Epithelial cell of umbilical artery (primary cell): ENCODE measurements around the gene CLSTN3. TPM values are rescaled to one million over a fixed set of nuclear protein-coding genes. Genes with fewer than 3 reads are reported as not detected.

Experiments
- total RNA-seq: library from RNA; depleted of rRNA; stranded (reverse); fragments of >200 nt; gene quantifications from 2 replicates; pipeline ENCODE4 v1.2.3, GENCODE V29; 2014

Gene CLSTN3
- 27.6 and 34.3 TPM in 2 replicates for total RNA-seq

GRCh38 chr12:7129872-7130691 is at the start of gene CLSTN3:
Gene CLSTN3, plus strand, starts transcription at chr12:7130371. Its CDS starts 278 bp downstream, at chr12:7130649.

GRCh38 chr12:7092229-7092985 is 37.8 kb upstream of the CLSTN3 start, which contains the start of gene C1R:
Gene C1R, minus strand, starts transcription at chr12:7092445. Its CDS starts 57 bp downstream, at chr12:7092388.

GRCh38 chr12:7108796-7109571 is 21.2 kb upstream of the CLSTN3 start, which contains the start of gene C1RL:
Gene C1RL, minus strand, starts transcription at chr12:7109214. Its CDS starts 34 bp downstream, at chr12:7109180.

GRCh38 chr12:7128681-7129286 is 1.4 kb upstream of the CLSTN3 start, which contains the start of gene RBP5:
Gene RBP5, minus strand, starts transcription at chr12:7128889. Its CDS starts 114 bp downstream, at chr12:7128775.

GRCh38 chr12:7189398-7190267 is 59.5 kb downstream of the CLSTN3 start, which contains the start of gene PEX5:
Gene PEX5, plus strand, starts transcription at chr12:7189686. Its CDS starts 692 bp downstream, at chr12:7190378.

Other genes with a start within 250 kb of the CLSTN3 start
- 4.2 and 9.1 TPM in 2 replicates for gene LRRC23, start 225.5 kb upstream of the CLSTN3 start, total RNA-seq
- gene ENO2, start 215.8 kb upstream of the CLSTN3 start, total RNA-seq = 8.1 and 8.7 TPM in 2 replicates
- gene ATN1, start 202.4 kb upstream of the CLSTN3 start, total RNA-seq = 9.1 and 16.6 TPM in 2 replicates
- gene RNU7-1, start 186.6 kb upstream of the CLSTN3 start, total RNA-seq = not detected in 2 replicates
- gene C12orf57, start 186.3 kb upstream of the CLSTN3 start, total RNA-seq = 137 and 143 TPM in 2 replicates
- gene PTPN6, start 179.0 kb upstream of the CLSTN3 start, total RNA-seq = under 0.01 and 0.15 TPM in 2 replicates
- gene PHB2, start 159.7 kb upstream of the CLSTN3 start, total RNA-seq = 185 and 231 TPM in 2 replicates
- 79.3 and 94.4 TPM in 2 replicates for gene EMG1, start 159.5 kb upstream of the CLSTN3 start, total RNA-seq
- 4.9 and 8.4 TPM in 2 replicates for gene LPCAT3, start 111.9 kb upstream of the CLSTN3 start, total RNA-seq
- 1.9 and 5.8 TPM in 2 replicates for gene C1S, start 69.7 kb upstream of the CLSTN3 start, total RNA-seq
- gene C1R, start 37.9 kb upstream of the CLSTN3 start, total RNA-seq = 1.3 and 5.3 TPM in 2 replicates
- gene C1RL, start 21.2 kb upstream of the CLSTN3 start, total RNA-seq = 12.2 and 14.3 TPM in 2 replicates
- not detected in 2 replicates for gene RBP5, start 1.5 kb upstream of the CLSTN3 start, total RNA-seq
- gene PEX5, start 59.3 kb downstream of the CLSTN3 start, total RNA-seq = 22.8 and 36.4 TPM in 2 replicates
- not detected in 2 replicates for gene ACSM4, start 173.7 kb downstream of the CLSTN3 start, total RNA-seq